Stimulated activated CD4-positive, alpha-beta T cell treated with anti-CD3 and anti-CD28 coated beads, Interleukin-15, amount 100 ng/mL, for 48 hours (primary cell): ENCODE results near the gene POLA1.

ENCODE experiments used
- DNase-seq, 2 donors: peaks; one replicate each; pipeline ENCODE4 v3.0.0-alpha.2; 2020; ENCODE audit warnings: low read depth in 2 of 2

Gene POLA1

GRCh38 chrX:24969812-24970211, 276.1 kb downstream of the POLA1 start:
- DNase-seq: no peak

- no peak for DNase-seq
These were observed 285.4 kb downstream of the POLA1 start for GRCh38 chrX:24979081-24979480.

GRCh38 chrX:24981030-24981429, 287.3 kb downstream of the POLA1 start:
- no peak for DNase-seq

- DNase-seq: no peak
These were observed 288.7 kb downstream of the POLA1 start for GRCh38 chrX:24982306-24982965.

GRCh38 chrX:24983931-24984330, 290.2 kb downstream of the POLA1 start:
- DNase-seq: no peak

GRCh38 chrX:24985120-24985519, 291.4 kb downstream of the POLA1 start:
- no peak for DNase-seq

- DNase-seq: no peak
These were observed 294.0 kb downstream of the POLA1 start for GRCh38 chrX:24987731-24988130.

GRCh38 chrX:24988314-24988713, 294.6 kb downstream of the POLA1 start:
- no peak for DNase-seq

GRCh38 chrX:24990535-24990934, 296.8 kb downstream of the POLA1 start:
- DNase-seq: no peak

GRCh38 chrX:24993879-24994278, 300.2 kb downstream of the POLA1 start:
- DNase-seq: no peak

- no peak for DNase-seq
These were observed 302.5 kb downstream of the POLA1 start for GRCh38 chrX:24996096-24996709.

GRCh38 chrX:24999511-24999910, 305.8 kb downstream of the POLA1 start:
- DNase-seq: no peak

- no peak for DNase-seq
These were observed 308.3 kb downstream of the POLA1 start for GRCh38 chrX:25001808-25002660.

- DNase-seq: no peak
These were observed 308.9 kb downstream of the POLA1 start for GRCh38 chrX:25002661-25003020.

GRCh38 chrX:25003066-25003849, 309.5 kb downstream of the POLA1 start:
- no peak for DNase-seq

GRCh38 chrX:25004040-25004439, 310.3 kb downstream of the POLA1 start:
- no peak for DNase-seq

GRCh38 chrX:25004485-25005032, 310.8 kb downstream of the POLA1 start:
- no peak for DNase-seq

GRCh38 chrX:25005034-25005381, 311.3 kb downstream of the POLA1 start:
- no peak for DNase-seq

- DNase-seq: no peak
These were observed 311.9 kb downstream of the POLA1 start for GRCh38 chrX:25005382-25006185.

- no peak for DNase-seq
These were observed 312.9 kb downstream of the POLA1 start for GRCh38 chrX:25006586-25007058.
